Uterus (tissue), 4 donors: ENCODE results near the gene WHRN. TPM values are rescaled to one million over a fixed set of nuclear protein-coding genes. Genes with fewer than 3 reads are reported as not detected.

Experiments
- DNase-seq, 2 donors: peaks; one replicate each; pipeline ENCODE4 v3.0.0-alpha.2; 2019 to 2020
- H3K27ac ChIP-seq, 2 donors: fragments of 200-600 bp; sonication (generic); 1 replicate in 1 of 2; 2 replicates in 1 of 2; pipeline ENCODE4 v1.5.1; 2016 to 2018
- H3K27me3 ChIP-seq, 2 donors: fragments of 200-600 bp; sonication (generic); one replicate each; pipeline ENCODE4 v1.5.1; 2018 to 2019; ENCODE audit warnings: control low read depth in 1 of 2
- H3K36me3 ChIP-seq, 2 donors: fragments of 200-600 bp; sonication (generic); one replicate each; pipeline ENCODE4 v1.5.1; 2019; ENCODE audit warnings: control low read depth in 1 of 2
- H3K4me1 ChIP-seq, 2 donors: fragments of 200-600 bp; sonication (generic); one replicate each; pipeline ENCODE4 v1.5.1; 2018 to 2019; ENCODE audit warnings: control low read depth in 1 of 2
- H3K4me3 ChIP-seq, 2 donors: fragments of 200-600 bp; sonication (generic); 1 replicate in 1 of 2; 2 replicates in 1 of 2; pipeline ENCODE4 v1.5.1; 2018 to 2019; ENCODE audit warnings: mild to moderate bottlenecking in 1 of 2
- H3K9me3 ChIP-seq, 2 donors: fragments of 200-600 bp; sonication (generic); one replicate each; pipeline ENCODE4 v1.5.1; 2019; ENCODE audit warnings: control low read depth in 1 of 2
- CTCF ChIP-seq, 4 experiments: fragments of 200-600 bp in 2 of 4; fragments of 450-650 bp in 2 of 4; sonication (generic) in 2 of 4; IDR thresholded peaks; one replicate each; pipeline ENCODE4 v1.5.1; 2016 to 2019; ENCODE audit warnings: antibody characterized with exemption in 4 of 4, mild to moderate bottlenecking in 2 of 4, moderate library complexity in 1 of 4
- POLR2A ChIP-seq, 2 donors: fragments of 450-650 bp; IDR thresholded peaks; one replicate each; pipeline ENCODE4 v1.6.1; 2016; ENCODE audit warnings: antibody characterized with exemption in 2 of 2, mild to moderate bottlenecking in 1 of 2, moderate library complexity in 1 of 2
- intact Hi-C: fragments of 100-400 bp; cut with DNase I; formaldehyde crosslinking; loops from one replicate; pipeline ENCODE4 v1.15.1; 2023; ENCODE audit warnings: low total_unique reads
- total RNA-seq, 4 donors: library from RNA; depleted of rRNA in 3 of 4; stranded (reverse); fragments of >200 nt in 3 of 4; gene quantifications; one replicate each; pipeline versions ENCODE4 v1.1.0 to v1.2.4, GENCODE V29; 2014 to 2023
- donor health status: DM: yes; HTN: yes; CAD: no.

WHRN gene
- total RNA-seq, 4 donors from 2014 or later, result 4.0 to 32.3 (median 20.2) TPM

DNA sequence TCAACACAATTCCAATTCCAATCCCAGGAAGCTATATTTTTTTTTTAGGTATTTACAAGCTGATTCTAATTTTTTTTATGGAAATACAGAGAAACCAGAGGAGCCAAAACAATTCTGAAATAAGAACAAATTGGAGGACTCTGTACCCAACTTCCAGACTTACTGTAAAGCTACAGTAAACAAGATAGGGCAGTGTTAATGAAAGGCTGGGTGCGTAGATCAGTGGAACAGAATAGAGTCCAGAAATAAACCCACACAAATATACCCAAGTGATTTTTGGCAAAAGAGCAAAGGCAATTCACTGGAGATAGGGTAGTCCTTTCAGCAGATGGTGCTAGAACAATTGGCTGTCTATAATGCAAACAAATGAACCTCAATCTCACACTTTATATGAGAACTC, 50.6 kb downstream of the WHRN start:
- no peak overlapping the region for H3K27ac ChIP-seq
- TF ChIP-seq POLR2A (IDR thresholded peaks at IDR 0.05), result no peak
- TF ChIP-seq CTCF (IDR thresholded peaks at IDR 0.05), result no peak
- no peaks in the 10 kb centered on the region for H3K36me3 ChIP-seq
- no peak for DNase-seq
- H3K27me3 ChIP-seq, result no peaks in the 10 kb centered on the region
- intact Hi-C loops, result no loop called here
- no peak overlapping the region for H3K4me3 ChIP-seq
- H3K4me1 ChIP-seq, result peaks cover 3 to 6% of the 10 kb centered on the region in 2 donors
- H3K9me3 ChIP-seq, result no peaks in the 10 kb centered on the region

GRCh38 chr9:114452219-114453165, 52.8 kb downstream of the WHRN start:
- no peaks in the 10 kb centered on the region for H3K27me3 ChIP-seq
- no peak overlapping the region for H3K4me3 ChIP-seq
- intact Hi-C loops, result no loop called here
- TF ChIP-seq CTCF (IDR thresholded peaks at IDR 0.05) (no peak), POLR2A (IDR thresholded peaks at IDR 0.05) (no peak)
- no peak for DNase-seq
- peaks cover 3 to 6% of the 10 kb centered on the region in 2 donors for H3K4me1 ChIP-seq
- H3K27ac ChIP-seq, result peak overlapping the region; percentile 31 to 70
- H3K36me3 ChIP-seq, result no peaks in the 10 kb centered on the region
- no peaks in the 10 kb centered on the region for H3K9me3 ChIP-seq

DNA sequence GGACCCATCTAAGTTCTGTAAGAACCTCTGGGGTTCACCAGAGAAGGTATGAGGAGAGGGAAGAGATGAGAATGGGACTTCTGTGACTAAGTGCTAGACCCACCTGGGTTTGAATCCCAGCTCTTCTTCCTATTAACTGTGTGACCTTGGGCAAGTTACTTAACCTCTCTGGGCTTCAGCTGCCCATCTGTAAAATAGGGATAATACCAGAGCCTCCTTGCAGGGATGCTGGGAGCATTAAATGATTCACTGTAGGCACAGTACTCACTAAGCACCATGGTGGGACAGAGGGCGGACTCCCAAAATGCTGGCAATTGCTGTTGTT, 53.6 kb downstream of the WHRN start:
- H3K27ac ChIP-seq, result peak overlapping the region; percentile 4 to 70
- no peak overlapping the region for H3K4me3 ChIP-seq
- H3K27me3 ChIP-seq, result no peaks in the 10 kb centered on the region
- DNase-seq, result no peak
- peaks cover 3 to 6% of the 10 kb centered on the region in 2 donors for H3K4me1 ChIP-seq
- no peak for TF ChIP-seq POLR2A (IDR thresholded peaks at IDR 0.05)
- TF ChIP-seq CTCF (IDR thresholded peaks at IDR 0.05), result no peak
- intact Hi-C loops, result no loop called here
- no peaks in the 10 kb centered on the region for H3K36me3 ChIP-seq
- H3K9me3 ChIP-seq, result no peaks in the 10 kb centered on the region

DNA sequence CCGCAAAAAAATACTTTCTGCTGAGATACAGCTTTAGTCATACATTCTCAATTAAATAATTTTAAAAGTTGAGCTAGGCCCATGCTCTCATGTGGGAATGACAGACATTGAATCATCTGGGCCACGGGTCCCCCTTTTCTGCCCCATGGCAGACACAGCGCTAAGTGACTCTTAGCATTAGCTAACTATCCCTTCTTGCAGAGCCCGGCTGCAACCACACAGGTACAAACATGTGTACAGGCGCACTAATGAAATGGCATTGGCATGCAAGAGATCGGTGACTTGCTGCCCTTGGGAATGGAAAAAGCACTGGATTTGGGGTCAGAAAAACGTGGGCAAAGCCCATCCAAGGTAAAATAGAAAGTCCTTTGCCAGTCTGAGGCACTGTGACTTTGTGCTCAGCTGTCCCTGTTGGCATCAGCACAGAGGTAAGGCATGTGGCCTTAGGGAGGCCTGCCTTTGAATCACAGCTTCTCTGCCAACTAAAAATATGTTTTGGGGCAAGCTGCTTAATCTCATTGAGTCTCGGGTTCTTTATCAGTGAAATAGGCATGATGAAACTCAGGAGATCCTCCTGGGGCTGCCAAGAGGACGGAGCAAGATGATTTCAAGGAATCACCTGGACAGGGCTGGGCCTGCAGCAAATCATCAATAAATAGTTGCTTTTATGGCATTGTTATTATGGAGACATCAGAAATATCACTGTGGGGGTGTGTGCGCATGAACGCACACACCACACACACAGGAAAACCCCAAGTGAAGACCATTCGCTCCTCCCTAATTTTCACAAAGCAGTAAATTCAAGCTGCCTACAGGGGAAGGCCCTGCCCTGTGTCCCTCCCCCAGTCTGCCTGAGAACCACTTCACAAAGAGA, 54.2 kb downstream of the WHRN start:
- Histone ChIP-seq H3K9me3 (no peaks in the 10 kb centered on the region), H3K27ac (peak overlapping the region; percentile 4 to 70), H3K36me3 (no peaks in the 10 kb centered on the region), H3K4me3 (no peak overlapping the region), H3K27me3 (no peaks in the 10 kb centered on the region), H3K4me1 (peaks cover 3 to 6% of the 10 kb centered on the region in 2 donors)
- no peak for TF ChIP-seq CTCF (IDR thresholded peaks at IDR 0.05)
- TF ChIP-seq POLR2A (IDR thresholded peaks at IDR 0.05), result no peak
- intact Hi-C loops, result no loop called here
- DNase-seq, result peak in 1 of 2 donors; percentile 50

DNA sequence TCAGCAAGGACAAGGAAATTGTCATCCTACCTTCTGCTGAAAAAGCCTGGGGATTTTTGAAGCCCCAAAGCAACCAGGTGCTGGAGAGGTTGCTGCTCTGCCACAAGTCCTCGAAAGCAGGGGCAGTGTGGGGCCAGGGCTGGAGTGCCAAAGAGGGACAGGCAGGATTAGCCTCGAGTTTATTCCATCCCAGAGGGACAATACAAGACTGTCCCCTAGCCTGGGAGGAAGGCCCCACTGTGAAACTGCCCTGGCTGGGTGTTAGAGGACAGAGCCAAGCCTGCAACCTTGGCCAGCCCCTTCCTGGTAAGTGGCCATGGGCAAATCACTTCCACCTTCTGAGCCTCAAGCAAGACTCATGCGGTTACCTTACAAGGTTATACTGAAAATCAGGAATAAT, 55.1 kb downstream of the WHRN start:
- intact Hi-C loops, result no loop called here
- Histone ChIP-seq H3K4me1 (peaks cover 3 to 6% of the 10 kb centered on the region in 2 donors), H3K9me3 (no peaks in the 10 kb centered on the region), H3K4me3 (no peak overlapping the region), H3K36me3 (no peaks in the 10 kb centered on the region), H3K27ac (peak overlapping the region; percentile 40 to 82), H3K27me3 (no peaks in the 10 kb centered on the region)
- DNase-seq, result no peak
- TF ChIP-seq POLR2A (IDR thresholded peaks at IDR 0.05), result no peak
- no peak for TF ChIP-seq CTCF (IDR thresholded peaks at IDR 0.05)
